A375 (cell line): ENCODE results near the gene TBC1D13. TPM values are rescaled to one million over a fixed set of nuclear protein-coding genes. Genes with fewer than 3 reads are reported as not detected.

Experiments
- small RNA-seq: library from RNA; depleted of rRNA; stranded (forward); fragments of <200 nt; gene quantifications from one replicate; pipeline ENCODE3, GENCODE V24; 2014
- total RNA-seq: library from RNA; depleted of rRNA; stranded (reverse); fragments of >200 nt; shearing (Covaris generic); gene quantifications from 2 replicates; pipeline ENCODE4 v1.2.3, GENCODE V29; 2014; rRNA removed

TBC1D13 gene
- total RNA-seq = 11.1 and 12.6 TPM in 2 replicates

DNA sequence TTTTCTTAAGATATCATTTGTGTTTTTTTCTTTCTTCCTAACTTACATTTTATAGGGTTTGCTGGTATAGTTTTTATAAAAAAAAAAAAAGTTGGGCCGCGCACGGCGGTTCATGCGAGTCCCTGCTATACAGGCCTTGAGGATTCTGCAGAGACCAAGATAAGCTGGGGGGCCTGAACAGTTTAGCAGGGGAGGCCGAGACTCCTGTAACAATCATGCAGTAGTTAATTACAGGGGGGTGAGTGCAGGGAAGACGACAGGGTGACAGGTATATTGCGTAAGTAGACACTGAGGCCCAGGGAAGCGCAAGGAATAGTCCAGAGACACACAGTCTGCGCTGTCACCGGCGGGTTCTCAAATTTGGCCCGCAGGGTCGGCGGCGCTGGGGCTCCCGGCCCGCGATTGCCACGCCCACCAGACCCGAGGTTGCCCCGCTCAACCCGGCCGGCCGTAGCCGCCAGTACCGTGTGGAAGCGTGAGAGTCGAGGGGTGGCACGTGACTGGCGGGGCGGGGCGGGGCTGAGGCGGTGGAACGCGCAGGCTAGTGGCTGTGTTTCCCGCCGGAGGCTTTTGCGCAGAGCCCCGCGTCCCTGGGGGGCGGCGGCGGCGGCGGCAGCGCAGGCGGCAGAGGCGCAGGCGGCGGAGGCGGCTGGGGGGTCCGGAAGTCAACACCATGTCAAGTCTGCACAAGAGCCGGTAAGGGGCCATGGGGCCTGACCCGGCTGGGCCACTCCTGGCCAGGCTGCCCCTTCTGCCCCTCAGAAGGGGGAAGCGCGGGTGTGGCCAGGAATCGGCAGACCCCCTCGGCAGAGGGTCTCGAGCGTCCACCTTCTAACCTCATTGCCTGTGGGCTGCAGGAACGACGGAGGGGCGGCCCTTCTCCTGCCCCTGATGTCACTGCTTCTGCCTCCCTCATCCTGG, at the start of gene TBC1D13:
Gene TBC1D13, plus strand, starts transcription at position 573 of the 921 bp plus-strand sequence. Its CDS starts 101 bp downstream, at position 674.

GRCh38 chr9:128771745-128772519, 15.1 kb upstream of the TBC1D13 start, which contains the start of gene ZER1:
Gene ZER1, minus strand, starts transcription at chr9:128771927. Its CDS starts 16,362 bp downstream, at chr9:128755565.

GRCh38 chr9:128818099-128818838, 31.2 kb downstream of the TBC1D13 start, which contains the start of gene ENDOG:
Gene ENDOG, plus strand, starts transcription at chr9:128818500. Its CDS starts 185 bp downstream, at chr9:128818685.

GRCh38 chr9:128829477-128830251, 42.6 kb downstream of the TBC1D13 start, which contains the start of gene SPOUT1:
Gene SPOUT1, minus strand, starts transcription at chr9:128829794. Its CDS starts 14 bp downstream, at chr9:128829780.

Small RNA genes lying within 50 kb of the gene (small RNA-seq; reads per million reads assigned to genes)
- not detected for gene RF00017

Other genes starting within 250 kb of the TBC1D13 start
- gene SPTAN1, start 234.7 kb upstream of the TBC1D13 start, total RNA-seq = 207 and 225 TPM in 2 replicates
- gene DYNC2I2, start 130.4 kb upstream of the TBC1D13 start, total RNA-seq = 179 and 221 TPM in 2 replicates
- 789 and 951 TPM in 2 replicates for gene SET, start 98.0 kb upstream of the TBC1D13 start, total RNA-seq
- gene PKN3, start 84.8 kb upstream of the TBC1D13 start, total RNA-seq = 12.7 and 14.0 TPM in 2 replicates
- 54.5 and 62.5 TPM in 2 replicates for gene ZDHHC12, start 63.1 kb upstream of the TBC1D13 start, total RNA-seq
- 16.3 and 20.9 TPM in 2 replicates for gene ZER1, start 15.3 kb upstream of the TBC1D13 start, total RNA-seq
- gene ENDOG, start 31.2 kb downstream of the TBC1D13 start, total RNA-seq = 28.2 and 29.4 TPM in 2 replicates
- gene SPOUT1, start 42.5 kb downstream of the TBC1D13 start, total RNA-seq = 35.0 and 54.4 TPM in 2 replicates
- gene KYAT1, start 94.7 kb downstream of the TBC1D13 start, total RNA-seq = 11.1 and 13.8 TPM in 2 replicates
- 38.5 and 42.1 TPM in 2 replicates for gene LRRC8A, start 94.9 kb downstream of the TBC1D13 start, total RNA-seq
- not detected in 2 replicates for gene PHYHD1, start 133.7 kb downstream of the TBC1D13 start, total RNA-seq
- 15.7 and 19.6 TPM in 2 replicates for gene DOLK, start 160.3 kb downstream of the TBC1D13 start, total RNA-seq
- 56.5 and 64.3 TPM in 2 replicates for gene NUP188, start 160.4 kb downstream of the TBC1D13 start, total RNA-seq
- gene SH3GLB2, start 241.1 kb downstream of the TBC1D13 start, total RNA-seq = 53.9 and 63.8 TPM in 2 replicates
- 23.6 and 30.1 TPM in 2 replicates for gene MIGA2, start 249.4 kb downstream of the TBC1D13 start, total RNA-seq